H1 (cell line): Measurements from ENCODE around the gene RNU2-1. TPM values are rescaled to one million over a fixed set of nuclear protein-coding genes. Genes with fewer than 3 reads are reported as not detected.

ENCODE experiments used
- CTCF ChIA-PET: fragments of 300-600 bp; sonication (Branson Sonifier 250); formaldehyde crosslinking; loops from one replicate; lab custom pipeline; 2021; ENCODE audit not compliant: partially characterized antibody; lab: Charles Lee
- POLR2A ChIA-PET: fragments of 300-600 bp; sonication (Branson Sonifier 250); formaldehyde crosslinking; loops from one replicate; lab custom pipeline; 2021; ENCODE audit warnings: inconsistent platforms; ENCODE audit not compliant: partially characterized antibody; lab: Charles Lee
- DNase-seq, 2 experiments: peaks; one replicate each; pipeline versions ENCODE4 v3.0.0 to v3.0.0-alpha.2; 2010 to 2022; ENCODE audit warnings: low spot score in 2 of 2, low read depth in 1 of 2, mixed read lengths in 1 of 2
- FAIRE-seq: peaks from 2 replicates; lab custom pipeline; 2011; peaks lifted over from hg19 to GRCh38; lab: Jason Lieb, UNC
- H2AFZ ChIP-seq: 2 replicates; pipeline ENCODE4 v1.8.1; 2012; ENCODE audit warnings: low read length, inconsistent platforms
- H2AK5ac ChIP-seq: 2 replicates; pipeline ENCODE4 v1.6.1; 2013; ENCODE audit warnings: low read depth, low read length
- H2BK120ac ChIP-seq: replicated peaks from 2 replicates; pipeline ENCODE3; 2013; ENCODE audit warnings: low read depth, low read length, inconsistent platforms
- H2BK12ac ChIP-seq: 2 replicates; pipeline ENCODE4 v1.6.1; 2013; ENCODE audit warnings: low read depth, low read length
- H2BK15ac ChIP-seq: 2 replicates; pipeline ENCODE4 v1.6.1; 2013; ENCODE audit warnings: low read length
- H2BK20ac ChIP-seq: 2 replicates; pipeline ENCODE4 v1.6.1; 2013; ENCODE audit warnings: low read length
- H2BK5ac ChIP-seq: 2 replicates; pipeline ENCODE4 v1.6.1; 2013; ENCODE audit warnings: low read depth, low read length
- H3K14ac ChIP-seq: 2 replicates; pipeline ENCODE4 v1.6.1; 2013; ENCODE audit warnings: inconsistent platforms; ENCODE audit not compliant: insufficient read length
- H3K18ac ChIP-seq: 2 replicates; pipeline ENCODE4 v1.6.1; 2013; ENCODE audit warnings: low read length; ENCODE audit errors: extremely low read depth
- H3K23ac ChIP-seq: 2 replicates; pipeline ENCODE4 v1.6.1; 2013; ENCODE audit warnings: inconsistent platforms; ENCODE audit not compliant: insufficient read length
- H3K23me2 ChIP-seq: 2 replicates; pipeline ENCODE4 v1.6.1; 2013; ENCODE audit warnings: low read depth, low read length
- H3K27ac ChIP-seq: 2 replicates; pipeline ENCODE4 v1.6.1; 2011; ENCODE audit warnings: low read depth, low read length, inconsistent platforms
- H3K27me3 ChIP-seq, 4 experiments: replicated peaks in 1 of 4; 1 replicate in 1 of 4; 2 replicates in 3 of 4; pipeline versions ENCODE4 v1.6.1 to v1.8.1; 2011 to 2013; ENCODE audit warnings: low read length in 3 of 4, mild to moderate bottlenecking in 3 of 4, inconsistent platforms in 2 of 4, mixed read lengths in 2 of 4, moderate library complexity in 1 of 4; ENCODE audit not compliant: control insufficient read depth in 3 of 4, insufficient read depth in 3 of 4; ENCODE audit errors: extremely low read depth in 1 of 4
- H3K36me3 ChIP-seq, 4 experiments: 2 replicates each; pipeline versions ENCODE4 v1.6.1 to v1.8.1; 2011 to 2013; ENCODE audit warnings: mild to moderate bottlenecking in 4 of 4, low read length in 3 of 4, moderate library complexity in 2 of 4, control low read depth in 1 of 4, inconsistent platforms in 1 of 4; ENCODE audit not compliant: insufficient read depth in 4 of 4, control insufficient read depth in 2 of 4
- H3K4ac ChIP-seq: replicated peaks from 2 replicates; pipeline ENCODE3; 2013; ENCODE audit warnings: low read length, low read depth, mixed read lengths, inconsistent platforms; ENCODE audit not compliant: insufficient read length
- H3K4me1 ChIP-seq, 4 experiments: replicated peaks in 1 of 4; 1 replicate in 1 of 4; 2 replicates in 3 of 4; pipeline versions ENCODE4 v1.6.1 to v1.8.1; 2011 to 2013; ENCODE audit warnings: low read length in 3 of 4, inconsistent platforms in 2 of 4, mixed read lengths in 1 of 4; ENCODE audit not compliant: insufficient read depth in 4 of 4, control insufficient read depth in 3 of 4
- H3K4me2 ChIP-seq, 2 experiments: 2 replicates each; pipeline versions ENCODE4 v1.6.1 to v1.8.1; 2011 to 2013; ENCODE audit warnings: low read depth in 2 of 2, low read length in 2 of 2, control low read depth in 1 of 2, inconsistent platforms in 1 of 2, mild to moderate bottlenecking in 1 of 2; ENCODE audit not compliant: insufficient read depth in 1 of 2
- H3K4me3 ChIP-seq, 4 experiments: fragments of 200-600, 300-600 bp in 1 of 4; sonication (generic), shearing (Covaris generic), sonication (Bioruptor Twin) in 1 of 4; 2 replicates each; pipeline versions ENCODE4 v1.5.1 to v1.8.1; 2011 to 2016; ENCODE audit warnings: low read length in 4 of 4, low read depth in 3 of 4, control low read depth in 2 of 4, inconsistent platforms in 2 of 4, mild to moderate bottlenecking in 2 of 4, mixed read lengths in 1 of 4, moderate library complexity in 1 of 4; ENCODE audit not compliant: insufficient read depth in 2 of 4; ENCODE audit errors: extremely low read depth in 1 of 4
- H3K56ac ChIP-seq: replicated peaks from 2 replicates; pipeline ENCODE3; 2013; ENCODE audit warnings: low read depth, mild to moderate bottlenecking, mixed read lengths, low read length, inconsistent platforms; ENCODE audit not compliant: insufficient read length
- H3K79me1 ChIP-seq: 2 replicates; pipeline ENCODE4 v1.6.1; 2013; ENCODE audit warnings: low read depth, low read length, control low read depth
- H3K79me2 ChIP-seq, 2 experiments: 2 replicates each; pipeline versions ENCODE4 v1.6.1 to v1.8.1; 2012 to 2013; ENCODE audit warnings: low read length in 2 of 2, mild to moderate bottlenecking in 2 of 2, inconsistent platforms in 1 of 2; ENCODE audit not compliant: insufficient read depth in 2 of 2, control insufficient read depth in 1 of 2
- H3K9ac ChIP-seq, 4 experiments: replicated peaks in 1 of 4; 1 replicate in 1 of 4; 2 replicates in 3 of 4; pipeline versions ENCODE4 v1.6.1 to v1.8.1; 2011 to 2013; ENCODE audit warnings: low read depth in 3 of 4, low read length in 3 of 4, control low read depth in 2 of 4, mild to moderate bottlenecking in 2 of 4, moderate library complexity in 2 of 4, inconsistent platforms in 1 of 4; ENCODE audit errors: extremely low read depth in 1 of 4
- H3K9me3 ChIP-seq, 2 experiments: 2 replicates each; pipeline versions ENCODE4 v1.6.1 to v1.8.1; 2012 to 2013; ENCODE audit warnings: mild to moderate bottlenecking in 2 of 2, moderate library complexity in 2 of 2, control low read depth in 1 of 2, inconsistent platforms in 1 of 2, low read depth in 1 of 2, low read length in 1 of 2, mixed read lengths in 1 of 2; ENCODE audit not compliant: insufficient read depth in 2 of 2
- H4K20me1 ChIP-seq, 2 experiments: replicated peaks in 1 of 2; 2 replicates each; pipeline versions ENCODE3 to v1.8.1; 2011 to 2013; ENCODE audit warnings: inconsistent platforms in 2 of 2, low read length in 2 of 2, mild to moderate bottlenecking in 1 of 2; ENCODE audit not compliant: insufficient read depth in 2 of 2, control insufficient read depth in 1 of 2
- H4K5ac ChIP-seq: 2 replicates; pipeline ENCODE4 v1.6.1; 2013; ENCODE audit warnings: low read length, low read depth, mixed read lengths, inconsistent platforms; ENCODE audit not compliant: insufficient read length
- H4K8ac ChIP-seq: 2 replicates; pipeline ENCODE4 v1.8.0; 2013; ENCODE audit warnings: mild to moderate bottlenecking, moderate library complexity, low read length, inconsistent platforms; ENCODE audit not compliant: insufficient read depth; ENCODE audit errors: extremely low read depth
- H4K91ac ChIP-seq: replicated peaks from 2 replicates; pipeline ENCODE3; 2013; ENCODE audit warnings: low read length, mixed read lengths, inconsistent platforms; ENCODE audit not compliant: insufficient read length
- CTBP2 ChIP-seq: IDR thresholded peaks from 2 replicates; pipeline ENCODE4 v1.7.0; 2011; ENCODE audit warnings: borderline replicate concordance, mild to moderate bottlenecking, moderate library complexity, mixed read lengths, low read length; ENCODE audit not compliant: insufficient read depth, insufficient read length
- EGR1 ChIP-seq: IDR thresholded peaks from 2 replicates; pipeline ENCODE4 v1.6.1; 2011; ENCODE audit warnings: low read depth, low read length, borderline replicate concordance
- HDAC2 ChIP-seq, 2 experiments: fragments of 300-600 bp in 1 of 2; sonication (generic) in 1 of 2; IDR thresholded peaks; 2 replicates each; pipeline ENCODE4 v1.6.1; 2011 to 2012; ENCODE audit warnings: low read depth in 2 of 2, low read length in 2 of 2, mild to moderate bottlenecking in 2 of 2, moderate library complexity in 2 of 2, borderline replicate concordance in 1 of 2, inconsistent platforms in 1 of 2
- NRF1 ChIP-seq: IDR thresholded peaks from 2 replicates; pipeline ENCODE4 v1.6.1; 2011; ENCODE audit warnings: mild to moderate bottlenecking, low read depth, low read length, improper control_type of control experiment
- SAP30 ChIP-seq: fragments of 300-600 bp; sonication (generic); IDR thresholded peaks from 2 replicates; pipeline ENCODE4 v1.7.1; 2012; ENCODE audit warnings: low read length, moderate library complexity, mild to moderate bottlenecking, inconsistent platforms; ENCODE audit not compliant: insufficient read depth, insufficient replicate concordance
- SIN3A ChIP-seq, 2 experiments: IDR thresholded peaks in 1 of 2; conservative IDR thresholded peaks in 1 of 2; 2 replicates each; pipeline ENCODE4 v1.6.1; 2011 to 2012; ENCODE audit warnings: low read length in 2 of 2, improper control_type of control experiment in 1 of 2, low read depth in 1 of 2, mild to moderate bottlenecking in 1 of 2
- SUZ12 ChIP-seq: fragments of 200-600 bp; sonication (generic); IDR thresholded peaks from 2 replicates; pipeline ENCODE4 v1.6.1; 2012; ENCODE audit warnings: mild to moderate bottlenecking, inconsistent platforms, low read length, moderate library complexity, mixed read lengths
- YY1 ChIP-seq: IDR thresholded peaks from 2 replicates; pipeline ENCODE4 v1.6.1; 2011; ENCODE audit warnings: low read depth, mild to moderate bottlenecking, low read length
- WGBS, 2 experiments: shearing (Covaris generic) in 1 of 2; methylation state at CpG; one replicate each; pipeline versions ENCODE4 v1.1.6 to v1.1.7; 2013 to 2015; ENCODE audit warnings: low lambda C conversion rate in 2 of 2, mixed read lengths in 2 of 2, inconsistent platforms in 1 of 2, low coverage in 1 of 2, missing lambda C conversion rate in 1 of 2; ENCODE audit not compliant: insufficient replicate concordance in 2 of 2, insufficient coverage in 1 of 2, insufficient read length in 1 of 2; ENCODE audit errors: extremely low coverage in 1 of 2, missing lambda C conversion rate in 1 of 2; 5-methylcytosine and 5-hydroxymethylcytosine counted together
- polyA plus RNA-seq, 7 experiments: library from polyadenylated mRNA; depleted of rRNA in 3 of 7; stranded (reverse) in 5 of 7; unstranded in 2 of 7; fragments of >200 nt in 5 of 7; fragments of 200-250 nt in 2 of 7; gene quantifications; 1 replicate in 5 of 7; 2 replicates in 1 of 7; 4 replicates in 1 of 7; pipeline versions ENCODE4 v1.2.1 to v1.2.3, GENCODE V29; 2011 to 2013; ENCODE audit warnings: missing spikeins in 2 of 7, mixed read lengths in 2 of 7
- total RNA-seq: library from RNA; stranded (reverse); fragmentation: NEBNext Ultra II Directional; extraction: Animal tissue kit (Norgen Biotek cat#: 25700); gene quantifications from 2 replicates; pipeline ENCODE4 v1.2.1, GENCODE V29; 2021
- TF ChIP-seq, protein P1 (sequence below): IDR thresholded peaks from 2 replicates; pipeline ENCODE4 v1.6.1; 2011; ENCODE audit warnings: low read length, improper control_type of control experiment
- TF ChIP-seq, protein P2 (sequence below): IDR thresholded peaks from 2 replicates; pipeline ENCODE4 v1.6.1; 2012; ENCODE audit warnings: inconsistent platforms

The RNU2-1 gene
- total and polyA plus RNA-seq, 2 of the 8 experiments (the other 6 are each of a cell fraction or from before 2014, with no cell fraction given) = 2,508 TPM; not detected in 1

DNA sequence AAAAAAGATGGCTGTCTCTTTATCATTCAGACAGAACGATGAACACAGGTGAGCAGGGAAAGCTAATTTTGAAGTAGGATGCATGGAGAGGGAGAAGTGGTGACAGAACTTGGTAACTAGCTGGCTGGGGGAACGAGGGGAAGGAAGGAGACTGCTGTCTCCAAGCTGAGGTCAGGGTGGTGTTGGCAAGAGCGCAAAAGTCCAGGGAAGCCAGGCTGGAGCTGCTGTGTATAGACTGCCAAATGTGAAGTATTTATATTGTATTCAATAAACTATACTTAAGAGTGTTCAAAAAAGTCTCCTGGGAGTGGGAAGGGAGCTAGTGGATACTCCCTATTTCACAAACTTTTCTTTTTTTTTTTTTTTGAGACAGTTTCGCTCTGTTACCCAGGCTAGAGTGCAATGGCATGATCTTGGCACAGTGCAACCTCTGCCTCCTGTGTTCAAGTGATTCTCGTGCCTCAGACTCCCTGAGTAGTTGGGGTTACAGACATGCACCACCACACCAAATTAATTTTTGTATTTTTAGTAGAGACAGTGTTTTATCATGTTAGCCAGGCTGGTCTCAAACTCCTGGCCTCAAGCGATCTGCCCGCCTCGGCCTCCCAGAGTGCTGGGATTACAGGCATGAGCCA is 13.9 kb downstream of the RNU2-1 start:
- H3K4ac ChIP-seq = no peak overlapping the region
- no peak overlapping the region for H3K9ac ChIP-seq
- H3K27me3 ChIP-seq = no peaks in the 10 kb centered on the region
- no peak overlapping the region for H4K8ac ChIP-seq
- H3K23me2 ChIP-seq = no peaks in the 10 kb centered on the region; the same call in 1 of the 2 replicates
- H2BK120ac ChIP-seq = no peak overlapping the region
- H3K79me1 ChIP-seq = no peaks in the 10 kb centered on the region
- ChIA-PET CTCF (no interaction called here), POLR2A (interaction anchor here (1.7 to 10.3 kb wide), 2 partner anchors 8 to 97 kb away, joined by 5 to 123 read pairs; partner anchors contain the start of gene TMEM106A)
- H3K79me2 ChIP-seq = no peaks in the 10 kb centered on the region
- H2AK5ac ChIP-seq = no peak overlapping the region
- H4K91ac ChIP-seq = no peak overlapping the region
- H3K4me3 ChIP-seq = no peak overlapping the region
- H2BK20ac ChIP-seq = no peak overlapping the region
- no peak overlapping the region for H2BK15ac ChIP-seq
- no peak overlapping the region for H3K27ac ChIP-seq
- no peak overlapping the region for H3K23ac ChIP-seq
- peaks cover 0 to 2% (median 0%) of the 10 kb centered on the region in 4 experiments; a peak in 1 of 8 replicates for H3K36me3 ChIP-seq
- no peak for FAIRE-seq
- H3K14ac ChIP-seq = no peak overlapping the region
- no peaks in the 10 kb centered on the region for H3K4me1 ChIP-seq
- 78% methylated on average over 7 of the region's 8 CpGs; no CpG with 5 or more reads in 1 of the 2 experiments for WGBS, 2 experiments
- no peaks in the 10 kb centered on the region for H4K20me1 ChIP-seq
- H4K5ac ChIP-seq = no peak overlapping the region
- no peak overlapping the region for H2AFZ ChIP-seq
- peak in 1 of 2 experiments; percentile 10 for DNase-seq
- no peaks in the 10 kb centered on the region; a peak in 1 of 4 replicates for H3K9me3 ChIP-seq
- H2BK12ac ChIP-seq = no peak overlapping the region
- H3K18ac ChIP-seq = no peak overlapping the region
- no peak overlapping the region for H2BK5ac ChIP-seq
- no peak overlapping the region for H3K4me2 ChIP-seq
- no peak overlapping the region for H3K56ac ChIP-seq
- TF ChIP-seq SUZ12 = no peak
- TF ChIP-seq NRF1 = no peak
- TF ChIP-seq, protein P1, sequence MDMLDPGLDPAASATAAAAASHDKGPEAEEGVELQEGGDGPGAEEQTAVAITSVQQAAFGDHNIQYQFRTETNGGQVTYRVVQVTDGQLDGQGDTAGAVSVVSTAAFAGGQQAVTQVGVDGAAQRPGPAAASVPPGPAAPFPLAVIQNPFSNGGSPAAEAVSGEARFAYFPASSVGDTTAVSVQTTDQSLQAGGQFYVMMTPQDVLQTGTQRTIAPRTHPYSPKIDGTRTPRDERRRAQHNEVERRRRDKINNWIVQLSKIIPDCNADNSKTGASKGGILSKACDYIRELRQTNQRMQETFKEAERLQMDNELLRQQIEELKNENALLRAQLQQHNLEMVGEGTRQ = no peak
- no peak for TF ChIP-seq SAP30
- no peak for TF ChIP-seq SIN3A (conservative IDR thresholded peaks at IDR 0.05 in 1 of 2, IDR thresholded peaks at IDR 0.05 in 1 of 2; ENCODE audit: low read depth in 1 of 2, low read length in 2 of 2)
- TF ChIP-seq, protein P2, sequence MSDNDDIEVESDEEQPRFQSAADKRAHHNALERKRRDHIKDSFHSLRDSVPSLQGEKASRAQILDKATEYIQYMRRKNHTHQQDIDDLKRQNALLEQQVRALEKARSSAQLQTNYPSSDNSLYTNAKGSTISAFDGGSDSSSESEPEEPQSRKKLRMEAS = no peak
- no peak for TF ChIP-seq YY1
- no peak for TF ChIP-seq HDAC2 (IDR thresholded peaks at IDR 0.05; ENCODE audit: borderline replicate concordance in 1 of 2, low read depth in 2 of 2, low read length in 2 of 2)
- TF ChIP-seq CTBP2 = no peak
- no peak for TF ChIP-seq EGR1
